H1 (cell line): ENCODE results near the gene DCPS. TPM values are rescaled to one million over a fixed set of nuclear protein-coding genes. Genes with fewer than 3 reads are reported as not detected.
A peak's percentile ranks its signal among the peaks of the same experiment; 100 is the strongest.

Experiments
- CTCF ChIA-PET: fragments of 300-600 bp; sonication (Branson Sonifier 250); formaldehyde crosslinking; loops from one replicate; lab custom pipeline; 2021; ENCODE audit not compliant: partially characterized antibody; lab: Charles Lee
- POLR2A ChIA-PET: fragments of 300-600 bp; sonication (Branson Sonifier 250); formaldehyde crosslinking; loops from one replicate; lab custom pipeline; 2021; ENCODE audit warnings: inconsistent platforms; ENCODE audit not compliant: partially characterized antibody; lab: Charles Lee
- DNase-seq, 2 experiments: peaks; one replicate each; pipeline versions ENCODE4 v3.0.0 to v3.0.0-alpha.2; 2010 to 2022; ENCODE audit warnings: low spot score in 2 of 2, low read depth in 1 of 2, mixed read lengths in 1 of 2
- FAIRE-seq: peaks from 2 replicates; lab custom pipeline; 2011; peaks lifted over from hg19 to GRCh38; lab: Jason Lieb, UNC
- H2AFZ ChIP-seq: 2 replicates; pipeline ENCODE4 v1.8.1; 2012; ENCODE audit warnings: low read length, inconsistent platforms
- H2AK5ac ChIP-seq: 2 replicates; pipeline ENCODE4 v1.6.1; 2013; ENCODE audit warnings: low read depth, low read length
- H2BK120ac ChIP-seq: replicated peaks from 2 replicates; pipeline ENCODE3; 2013; ENCODE audit warnings: low read depth, low read length, inconsistent platforms
- H2BK12ac ChIP-seq: 2 replicates; pipeline ENCODE4 v1.6.1; 2013; ENCODE audit warnings: low read depth, low read length
- H2BK15ac ChIP-seq: 2 replicates; pipeline ENCODE4 v1.6.1; 2013; ENCODE audit warnings: low read length
- H2BK20ac ChIP-seq: 2 replicates; pipeline ENCODE4 v1.6.1; 2013; ENCODE audit warnings: low read length
- H2BK5ac ChIP-seq: 2 replicates; pipeline ENCODE4 v1.6.1; 2013; ENCODE audit warnings: low read depth, low read length
- H3K14ac ChIP-seq: 2 replicates; pipeline ENCODE4 v1.6.1; 2013; ENCODE audit warnings: inconsistent platforms; ENCODE audit not compliant: insufficient read length
- H3K18ac ChIP-seq: 2 replicates; pipeline ENCODE4 v1.6.1; 2013; ENCODE audit warnings: low read length; ENCODE audit errors: extremely low read depth
- H3K23ac ChIP-seq: 2 replicates; pipeline ENCODE4 v1.6.1; 2013; ENCODE audit warnings: inconsistent platforms; ENCODE audit not compliant: insufficient read length
- H3K23me2 ChIP-seq: 2 replicates; pipeline ENCODE4 v1.6.1; 2013; ENCODE audit warnings: low read depth, low read length
- H3K27ac ChIP-seq: 2 replicates; pipeline ENCODE4 v1.6.1; 2011; ENCODE audit warnings: low read depth, low read length, inconsistent platforms
- H3K27me3 ChIP-seq, 4 experiments: replicated peaks in 1 of 4; 1 replicate in 1 of 4; 2 replicates in 3 of 4; pipeline versions ENCODE4 v1.6.1 to v1.8.1; 2011 to 2013; ENCODE audit warnings: low read length in 3 of 4, mild to moderate bottlenecking in 3 of 4, inconsistent platforms in 2 of 4, mixed read lengths in 2 of 4, moderate library complexity in 1 of 4; ENCODE audit not compliant: control insufficient read depth in 3 of 4, insufficient read depth in 3 of 4; ENCODE audit errors: extremely low read depth in 1 of 4
- H3K36me3 ChIP-seq, 4 experiments: 2 replicates each; pipeline versions ENCODE4 v1.6.1 to v1.8.1; 2011 to 2013; ENCODE audit warnings: mild to moderate bottlenecking in 4 of 4, low read length in 3 of 4, moderate library complexity in 2 of 4, control low read depth in 1 of 4, inconsistent platforms in 1 of 4; ENCODE audit not compliant: insufficient read depth in 4 of 4, control insufficient read depth in 2 of 4
- H3K4ac ChIP-seq: replicated peaks from 2 replicates; pipeline ENCODE3; 2013; ENCODE audit warnings: low read length, low read depth, mixed read lengths, inconsistent platforms; ENCODE audit not compliant: insufficient read length
- H3K4me1 ChIP-seq, 4 experiments: replicated peaks in 1 of 4; 1 replicate in 1 of 4; 2 replicates in 3 of 4; pipeline versions ENCODE4 v1.6.1 to v1.8.1; 2011 to 2013; ENCODE audit warnings: low read length in 3 of 4, inconsistent platforms in 2 of 4, mixed read lengths in 1 of 4; ENCODE audit not compliant: insufficient read depth in 4 of 4, control insufficient read depth in 3 of 4
- H3K4me2 ChIP-seq, 2 experiments: 2 replicates each; pipeline versions ENCODE4 v1.6.1 to v1.8.1; 2011 to 2013; ENCODE audit warnings: low read depth in 2 of 2, low read length in 2 of 2, control low read depth in 1 of 2, inconsistent platforms in 1 of 2, mild to moderate bottlenecking in 1 of 2; ENCODE audit not compliant: insufficient read depth in 1 of 2
- H3K4me3 ChIP-seq, 4 experiments: fragments of 200-600, 300-600 bp in 1 of 4; sonication (generic), shearing (Covaris generic), sonication (Bioruptor Twin) in 1 of 4; 2 replicates each; pipeline versions ENCODE4 v1.5.1 to v1.8.1; 2011 to 2016; ENCODE audit warnings: low read length in 4 of 4, low read depth in 3 of 4, control low read depth in 2 of 4, inconsistent platforms in 2 of 4, mild to moderate bottlenecking in 2 of 4, mixed read lengths in 1 of 4, moderate library complexity in 1 of 4; ENCODE audit not compliant: insufficient read depth in 2 of 4; ENCODE audit errors: extremely low read depth in 1 of 4
- H3K56ac ChIP-seq: replicated peaks from 2 replicates; pipeline ENCODE3; 2013; ENCODE audit warnings: low read depth, mild to moderate bottlenecking, mixed read lengths, low read length, inconsistent platforms; ENCODE audit not compliant: insufficient read length
- H3K79me1 ChIP-seq: 2 replicates; pipeline ENCODE4 v1.6.1; 2013; ENCODE audit warnings: low read depth, low read length, control low read depth
- H3K79me2 ChIP-seq, 2 experiments: 2 replicates each; pipeline versions ENCODE4 v1.6.1 to v1.8.1; 2012 to 2013; ENCODE audit warnings: low read length in 2 of 2, mild to moderate bottlenecking in 2 of 2, inconsistent platforms in 1 of 2; ENCODE audit not compliant: insufficient read depth in 2 of 2, control insufficient read depth in 1 of 2
- H3K9ac ChIP-seq, 4 experiments: replicated peaks in 1 of 4; 1 replicate in 1 of 4; 2 replicates in 3 of 4; pipeline versions ENCODE4 v1.6.1 to v1.8.1; 2011 to 2013; ENCODE audit warnings: low read depth in 3 of 4, low read length in 3 of 4, control low read depth in 2 of 4, mild to moderate bottlenecking in 2 of 4, moderate library complexity in 2 of 4, inconsistent platforms in 1 of 4; ENCODE audit errors: extremely low read depth in 1 of 4
- H3K9me3 ChIP-seq, 2 experiments: 2 replicates each; pipeline versions ENCODE4 v1.6.1 to v1.8.1; 2012 to 2013; ENCODE audit warnings: mild to moderate bottlenecking in 2 of 2, moderate library complexity in 2 of 2, control low read depth in 1 of 2, inconsistent platforms in 1 of 2, low read depth in 1 of 2, low read length in 1 of 2, mixed read lengths in 1 of 2; ENCODE audit not compliant: insufficient read depth in 2 of 2
- H4K20me1 ChIP-seq, 2 experiments: replicated peaks in 1 of 2; 2 replicates each; pipeline versions ENCODE3 to v1.8.1; 2011 to 2013; ENCODE audit warnings: inconsistent platforms in 2 of 2, low read length in 2 of 2, mild to moderate bottlenecking in 1 of 2; ENCODE audit not compliant: insufficient read depth in 2 of 2, control insufficient read depth in 1 of 2
- H4K5ac ChIP-seq: 2 replicates; pipeline ENCODE4 v1.6.1; 2013; ENCODE audit warnings: low read length, low read depth, mixed read lengths, inconsistent platforms; ENCODE audit not compliant: insufficient read length
- H4K8ac ChIP-seq: 2 replicates; pipeline ENCODE4 v1.8.0; 2013; ENCODE audit warnings: mild to moderate bottlenecking, moderate library complexity, low read length, inconsistent platforms; ENCODE audit not compliant: insufficient read depth; ENCODE audit errors: extremely low read depth
- H4K91ac ChIP-seq: replicated peaks from 2 replicates; pipeline ENCODE3; 2013; ENCODE audit warnings: low read length, mixed read lengths, inconsistent platforms; ENCODE audit not compliant: insufficient read length
- KDM4A ChIP-seq: IDR thresholded peaks from one replicate; pipeline ENCODE4 v1.7.1; 2012; ENCODE audit warnings: low read depth, mild to moderate bottlenecking, moderate library complexity, low read length, inconsistent platforms; ENCODE audit not compliant: severe bottlenecking
- RNF2 ChIP-seq: fragments of 200-900, 300-1000 bp; sonication (generic); IDR thresholded peaks from 2 replicates; pipeline ENCODE4 v1.7.1; 2016; ENCODE audit warnings: borderline replicate concordance, low read depth, mild to moderate bottlenecking, antibody characterized with exemption, low read length; ENCODE audit not compliant: poor library complexity, severe bottlenecking; ENCODE audit errors: missing control alignments
- SRF ChIP-seq: IDR thresholded peaks from 2 replicates; pipeline ENCODE4 v1.6.1; 2011; ENCODE audit warnings: mild to moderate bottlenecking, low read depth, low read length, moderate library complexity
- SUZ12 ChIP-seq: fragments of 200-600 bp; sonication (generic); IDR thresholded peaks from 2 replicates; pipeline ENCODE4 v1.6.1; 2012; ENCODE audit warnings: mild to moderate bottlenecking, inconsistent platforms, low read length, moderate library complexity, mixed read lengths
- YY1 ChIP-seq: IDR thresholded peaks from 2 replicates; pipeline ENCODE4 v1.6.1; 2011; ENCODE audit warnings: low read depth, mild to moderate bottlenecking, low read length
- WGBS, 2 experiments: shearing (Covaris generic) in 1 of 2; methylation state at CpG; one replicate each; pipeline versions ENCODE4 v1.1.6 to v1.1.7; 2013 to 2015; ENCODE audit warnings: low lambda C conversion rate in 2 of 2, mixed read lengths in 2 of 2, inconsistent platforms in 1 of 2, low coverage in 1 of 2, missing lambda C conversion rate in 1 of 2; ENCODE audit not compliant: insufficient replicate concordance in 2 of 2, insufficient coverage in 1 of 2, insufficient read length in 1 of 2; ENCODE audit errors: extremely low coverage in 1 of 2, missing lambda C conversion rate in 1 of 2; 5-methylcytosine and 5-hydroxymethylcytosine counted together
- polyA plus RNA-seq, 7 experiments: library from polyadenylated mRNA; depleted of rRNA in 3 of 7; stranded (reverse) in 5 of 7; unstranded in 2 of 7; fragments of >200 nt in 5 of 7; fragments of 200-250 nt in 2 of 7; gene quantifications; 1 replicate in 5 of 7; 2 replicates in 1 of 7; 4 replicates in 1 of 7; pipeline versions ENCODE4 v1.2.1 to v1.2.3, GENCODE V29; 2011 to 2013; ENCODE audit warnings: missing spikeins in 2 of 7, mixed read lengths in 2 of 7
- total RNA-seq: library from RNA; stranded (reverse); fragmentation: NEBNext Ultra II Directional; extraction: Animal tissue kit (Norgen Biotek cat#: 25700); gene quantifications from 2 replicates; pipeline ENCODE4 v1.2.1, GENCODE V29; 2021
- TF ChIP-seq, protein P1 (sequence below): IDR thresholded peaks from 2 replicates; pipeline ENCODE4 v1.6.1; 2012; ENCODE audit warnings: low read length, inconsistent platforms
- TF ChIP-seq, protein P2 (sequence below): IDR thresholded peaks from 2 replicates; pipeline ENCODE4 v1.6.1; 2012; ENCODE audit warnings: inconsistent platforms
- TF ChIP-seq, protein P3 (sequence below): IDR thresholded peaks from 2 replicates; pipeline ENCODE4 v1.6.1; 2011; ENCODE audit warnings: low read depth, mild to moderate bottlenecking, low read length; ENCODE audit not compliant: insufficient read depth

Gene DCPS
- total and polyA plus RNA-seq, 2 of the 8 experiments (the other 6 are each of a cell fraction or from before 2014, with no cell fraction given), result 24.6 to 55.2 TPM

- CTCF ChIA-PET, result interaction anchor here (0.6 to 2.8 kb wide), 7 partner anchors 8 to 165 kb away, joined by 3 to 20 read pairs (median 4); no protein-coding TSS in a partner anchor
- H3K9ac ChIP-seq, result no peak overlapping the region
- TF ChIP-seq RNF2 (no peak), KDM4A (no peak), SUZ12 (no peak), SRF (no peak), YY1 (no peak)
- TF ChIP-seq, protein P1, sequence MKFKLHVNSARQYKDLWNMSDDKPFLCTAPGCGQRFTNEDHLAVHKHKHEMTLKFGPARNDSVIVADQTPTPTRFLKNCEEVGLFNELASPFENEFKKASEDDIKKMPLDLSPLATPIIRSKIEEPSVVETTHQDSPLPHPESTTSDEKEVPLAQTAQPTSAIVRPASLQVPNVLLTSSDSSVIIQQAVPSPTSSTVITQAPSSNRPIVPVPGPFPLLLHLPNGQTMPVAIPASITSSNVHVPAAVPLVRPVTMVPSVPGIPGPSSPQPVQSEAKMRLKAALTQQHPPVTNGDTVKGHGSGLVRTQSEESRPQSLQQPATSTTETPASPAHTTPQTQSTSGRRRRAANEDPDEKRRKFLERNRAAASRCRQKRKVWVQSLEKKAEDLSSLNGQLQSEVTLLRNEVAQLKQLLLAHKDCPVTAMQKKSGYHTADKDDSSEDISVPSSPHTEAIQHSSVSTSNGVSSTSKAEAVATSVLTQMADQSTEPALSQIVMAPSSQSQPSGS, result no peak
- TF ChIP-seq, protein P2, sequence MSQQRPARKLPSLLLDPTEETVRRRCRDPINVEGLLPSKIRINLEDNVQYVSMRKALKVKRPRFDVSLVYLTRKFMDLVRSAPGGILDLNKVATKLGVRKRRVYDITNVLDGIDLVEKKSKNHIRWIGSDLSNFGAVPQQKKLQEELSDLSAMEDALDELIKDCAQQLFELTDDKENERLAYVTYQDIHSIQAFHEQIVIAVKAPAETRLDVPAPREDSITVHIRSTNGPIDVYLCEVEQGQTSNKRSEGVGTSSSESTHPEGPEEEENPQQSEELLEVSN, result no peak
- TF ChIP-seq, protein P3, sequence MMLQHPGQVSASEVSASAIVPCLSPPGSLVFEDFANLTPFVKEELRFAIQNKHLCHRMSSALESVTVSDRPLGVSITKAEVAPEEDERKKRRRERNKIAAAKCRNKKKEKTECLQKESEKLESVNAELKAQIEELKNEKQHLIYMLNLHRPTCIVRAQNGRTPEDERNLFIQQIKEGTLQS, result no peak
Measured at GRCh38 chr11:126318574-126319373, 14.9 kb downstream of the DCPS start.

More at GRCh38 chr11:126318574-126319373, 14.9 kb downstream of the DCPS start:
- POLR2A ChIA-PET, result interaction anchor here (0.8 to 1.4 kb wide), 3 partner anchors 11 to 35 kb away, joined by 3 to 7 read pairs (median 3); partner anchors contain the start of gene DCPS
- H2AK5ac ChIP-seq, result no peak overlapping the region
- H3K18ac ChIP-seq, result no peak overlapping the region
- H2BK15ac ChIP-seq, result no peak overlapping the region
- H3K4me2 ChIP-seq, result no peak overlapping the region
- no peak overlapping the region for H2BK12ac ChIP-seq
- H3K14ac ChIP-seq, result no peak overlapping the region
- no peaks in the 10 kb centered on the region for H4K20me1 ChIP-seq
- 0 out of 2 replicates have a peak overlapping the region, but pooled peaks have one; percentile 20 for H4K8ac ChIP-seq
- no peak overlapping the region for H2BK5ac ChIP-seq
- H3K4me3 ChIP-seq, result no peak overlapping the region
- H4K5ac ChIP-seq, result no peak overlapping the region
- H3K4ac ChIP-seq, result no peak overlapping the region
- H3K23ac ChIP-seq, result no peak overlapping the region
- H2BK20ac ChIP-seq, result no peak overlapping the region
- no peak overlapping the region for H3K56ac ChIP-seq
- DNase-seq, result no peak
- peaks cover 2% of the 10 kb centered on the region; the same call in 1 of the 2 replicates for H3K79me1 ChIP-seq
- no peaks in the 10 kb centered on the region; a peak in 1 of 7 replicates for H3K4me1 ChIP-seq
- H3K36me3 ChIP-seq, result peaks cover 0 to 4% (median 0%) of the 10 kb centered on the region in 4 experiments; a peak in 1 of 8 replicates
- 87% methylated on average over 9 of the region's 9 CpGs; no CpG with 5 or more reads in 1 of the 2 experiments for WGBS, 2 experiments
- H2BK120ac ChIP-seq, result no peak overlapping the region
- FAIRE-seq, result no peak
- no peak overlapping the region for H4K91ac ChIP-seq
- H3K23me2 ChIP-seq, result no peaks in the 10 kb centered on the region
- no peak overlapping the region for H2AFZ ChIP-seq
- no peaks in the 10 kb centered on the region for H3K79me2 ChIP-seq
- no peaks in the 10 kb centered on the region for H3K27me3 ChIP-seq
- no peak overlapping the region for H3K27ac ChIP-seq
- no peaks in the 10 kb centered on the region for H3K9me3 ChIP-seq
